K562 (cell line): Measurements from ENCODE around the gene GAB2. TPM values are rescaled to one million over a fixed set of nuclear protein-coding genes. Genes with fewer than 3 reads are reported as not detected.
A peak's percentile ranks its signal among the peaks of the same experiment; 100 is the strongest.

Experiments used
- AFF4 ChIP-seq: sonication (generic); formaldehyde crosslinking; IDR thresholded peaks from 2 replicates; pipeline ENCODE4 v1.8.0; 2023; ENCODE audit warnings: mild to moderate bottlenecking, missing genetic modification reagents
- CBFA2T3 ChIP-seq: fragments of 450-650 bp; IDR thresholded peaks from 2 replicates; pipeline ENCODE4 v1.6.1; 2017
- HDAC3 ChIP-seq: fragments of 450-650 bp; IDR thresholded peaks from 2 replicates; pipeline ENCODE4 v1.6.1; 2018; ENCODE audit warnings: borderline replicate concordance, mild to moderate bottlenecking, moderate library complexity; ENCODE audit not compliant: partially characterized antibody
- HLTF ChIP-seq: fragments of 450-650 bp; IDR thresholded peaks from 2 replicates; pipeline ENCODE4 v1.6.1; 2016
- KLF10 ChIP-seq: fragments of 250-450 bp; sonication (Bioruptor Pico); IDR thresholded peaks from 2 replicates; pipeline ENCODE4 v1.6.1; 2021; ENCODE audit warnings: matching md5 sums
- OTX1 ChIP-seq: fragments of 450-650 bp; formaldehyde crosslinking; IDR thresholded peaks from 2 replicates; pipeline ENCODE4 v1.4.0; 2022; ENCODE audit warnings: mild to moderate bottlenecking
- RBM17 ChIP-seq: fragments of 200-400 bp; formaldehyde crosslinking; IDR thresholded peaks from 2 replicates; pipeline ENCODE4 v1.6.1; 2017; ENCODE audit warnings: low read depth, mild to moderate bottlenecking, low read length, borderline replicate concordance
- TBL1XR1 ChIP-seq, 2 experiments: IDR thresholded peaks; 2 replicates each; pipeline ENCODE4 v1.6.1; 2012; ENCODE audit warnings: improper control_type of control experiment in 2 of 2, low read length in 2 of 2, mild to moderate bottlenecking in 1 of 2
- TCFL5 ChIP-seq: fragments of 250-450 bp; sonication (Bioruptor Pico); conservative IDR thresholded peaks from 2 replicates; pipeline ENCODE4 v1.6.1; 2021; ENCODE audit warnings: mild to moderate bottlenecking, moderate library complexity, matching md5 sums
- TOE1 ChIP-seq, 2 experiments: fragments of 450-650 bp in 1 of 2; sonication (generic) in 1 of 2; formaldehyde crosslinking in 1 of 2; IDR thresholded peaks; 2 replicates each; pipeline versions ENCODE4 v1.7.1 to v1.8.0; 2016 to 2022; ENCODE audit warnings: borderline replicate concordance in 2 of 2, mild to moderate bottlenecking in 2 of 2, antibody characterized with exemption in 1 of 2, inconsistent platforms in 1 of 2, low read depth in 1 of 2, missing genetic modification reagents in 1 of 2, moderate library complexity in 1 of 2
- ZFP36 ChIP-seq: fragments of 150-350 bp; IDR thresholded peaks from 2 replicates; pipeline ENCODE4 v1.6.1; 2018; ENCODE audit warnings: low read length, low read depth; ENCODE audit not compliant: partially characterized antibody
- ZNF384 ChIP-seq: IDR thresholded peaks from 2 replicates; pipeline ENCODE4 v1.6.1; 2012; ENCODE audit warnings: low read depth, low read length, improper control_type of control experiment
- ZNF695 ChIP-seq: fragments of 450-650 bp; formaldehyde crosslinking; IDR thresholded peaks from 2 replicates; pipeline ENCODE4 v1.4.0; 2020; ENCODE audit warnings: mild to moderate bottlenecking, moderate library complexity
- polyA plus RNA-seq, 8 experiments: library from polyadenylated mRNA; depleted of rRNA in 4 of 8; stranded (reverse) in 5 of 8; unstranded in 3 of 8; fragments of >200 nt; fragmentation: Nextera tagmentation in 2 of 8; fragmentation: Illumina TruSeq in 1 of 8; extraction: Ambion mirVana in 2 of 8; extraction: Trizol in 1 of 8; gene quantifications; 2 replicates each; pipeline versions ENCODE4 v1.2.1 to v1.2.3, GENCODE V29; 2011 to 2014; ENCODE audit warnings: inconsistent platforms in 1 of 8, missing spikeins in 1 of 8
- total RNA-seq, 7 experiments: library from RNA; depleted of rRNA in 6 of 7; stranded (reverse); fragments of >200 nt in 6 of 7; fragmentation: Illumina TruSeq in 2 of 7; extraction: Trizol in 2 of 7; gene quantifications; 2 replicates each; pipeline versions ENCODE4 v1.2.1 to v1.2.3, GENCODE V29; 2011 to 2021; ENCODE audit warnings: low replicate concordance in 1 of 7
- TF ChIP-seq, protein P1 (sequence below): fragments of 250-450 bp; sonication (Bioruptor Pico); IDR thresholded peaks from 2 replicates; pipeline ENCODE4 v1.4.0; 2020; ENCODE audit warnings: mild to moderate bottlenecking, moderate library complexity, borderline replicate concordance
- TF ChIP-seq, protein P2 (sequence below): fragments of 250-450 bp; sonication (Bioruptor Pico); IDR thresholded peaks from 2 replicates; pipeline ENCODE4 v1.5.0; 2021; ENCODE audit warnings: mild to moderate bottlenecking, moderate library complexity

Gene GAB2
- total and polyA plus RNA-seq, 9 of the 15 experiments (the other 6 are each of a cell fraction or from before 2014, with no cell fraction given) = 2.3 to 35.2 (median 16.1) TPM

- TF ChIP-seq CBFA2T3 (peak; percentile 25), TCFL5 (CRISPR knock-in tag) (no peak), RBM17 (no peak), ZFP36 (no peak), AFF4 (CRISPR knock-in tag) (no peak), OTX1 (CRISPR knock-in tag) (no peak; the same call in 1 of the 2 replicates), ZNF695 (CRISPR knock-in tag) (no peak), KLF10 (CRISPR knock-in tag) (no peak), ZNF384 (peak; percentile 88), TOE1 (IDR thresholded peaks at IDR 0.05; ENCODE audit: borderline replicate concordance) (peak; percentile 39; the same call in 1 of the 2 replicates), TOE1 (CRISPR knock-in tag; IDR thresholded peaks at IDR 0.05; ENCODE audit: borderline replicate concordance, low read depth) (no peak), HLTF (no peak), TBL1XR1 (IDR thresholded peaks at IDR 0.05; ENCODE audit: low read length in 2 of 2) (no peak; a peak in 1 of 4 replicates), HDAC3 (no peak)
- TF ChIP-seq, protein P1, sequence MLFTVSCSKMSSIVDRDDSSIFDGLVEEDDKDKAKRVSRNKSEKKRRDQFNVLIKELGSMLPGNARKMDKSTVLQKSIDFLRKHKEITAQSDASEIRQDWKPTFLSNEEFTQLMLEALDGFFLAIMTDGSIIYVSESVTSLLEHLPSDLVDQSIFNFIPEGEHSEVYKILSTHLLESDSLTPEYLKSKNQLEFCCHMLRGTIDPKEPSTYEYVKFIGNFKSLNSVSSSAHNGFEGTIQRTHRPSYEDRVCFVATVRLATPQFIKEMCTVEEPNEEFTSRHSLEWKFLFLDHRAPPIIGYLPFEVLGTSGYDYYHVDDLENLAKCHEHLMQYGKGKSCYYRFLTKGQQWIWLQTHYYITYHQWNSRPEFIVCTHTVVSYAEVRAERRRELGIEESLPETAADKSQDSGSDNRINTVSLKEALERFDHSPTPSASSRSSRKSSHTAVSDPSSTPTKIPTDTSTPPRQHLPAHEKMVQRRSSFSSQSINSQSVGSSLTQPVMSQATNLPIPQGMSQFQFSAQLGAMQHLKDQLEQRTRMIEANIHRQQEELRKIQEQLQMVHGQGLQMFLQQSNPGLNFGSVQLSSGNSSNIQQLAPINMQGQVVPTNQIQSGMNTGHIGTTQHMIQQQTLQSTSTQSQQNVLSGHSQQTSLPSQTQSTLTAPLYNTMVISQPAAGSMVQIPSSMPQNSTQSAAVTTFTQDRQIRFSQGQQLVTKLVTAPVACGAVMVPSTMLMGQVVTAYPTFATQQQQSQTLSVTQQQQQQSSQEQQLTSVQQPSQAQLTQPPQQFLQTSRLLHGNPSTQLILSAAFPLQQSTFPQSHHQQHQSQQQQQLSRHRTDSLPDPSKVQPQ = no peak
- TF ChIP-seq, protein P2, sequence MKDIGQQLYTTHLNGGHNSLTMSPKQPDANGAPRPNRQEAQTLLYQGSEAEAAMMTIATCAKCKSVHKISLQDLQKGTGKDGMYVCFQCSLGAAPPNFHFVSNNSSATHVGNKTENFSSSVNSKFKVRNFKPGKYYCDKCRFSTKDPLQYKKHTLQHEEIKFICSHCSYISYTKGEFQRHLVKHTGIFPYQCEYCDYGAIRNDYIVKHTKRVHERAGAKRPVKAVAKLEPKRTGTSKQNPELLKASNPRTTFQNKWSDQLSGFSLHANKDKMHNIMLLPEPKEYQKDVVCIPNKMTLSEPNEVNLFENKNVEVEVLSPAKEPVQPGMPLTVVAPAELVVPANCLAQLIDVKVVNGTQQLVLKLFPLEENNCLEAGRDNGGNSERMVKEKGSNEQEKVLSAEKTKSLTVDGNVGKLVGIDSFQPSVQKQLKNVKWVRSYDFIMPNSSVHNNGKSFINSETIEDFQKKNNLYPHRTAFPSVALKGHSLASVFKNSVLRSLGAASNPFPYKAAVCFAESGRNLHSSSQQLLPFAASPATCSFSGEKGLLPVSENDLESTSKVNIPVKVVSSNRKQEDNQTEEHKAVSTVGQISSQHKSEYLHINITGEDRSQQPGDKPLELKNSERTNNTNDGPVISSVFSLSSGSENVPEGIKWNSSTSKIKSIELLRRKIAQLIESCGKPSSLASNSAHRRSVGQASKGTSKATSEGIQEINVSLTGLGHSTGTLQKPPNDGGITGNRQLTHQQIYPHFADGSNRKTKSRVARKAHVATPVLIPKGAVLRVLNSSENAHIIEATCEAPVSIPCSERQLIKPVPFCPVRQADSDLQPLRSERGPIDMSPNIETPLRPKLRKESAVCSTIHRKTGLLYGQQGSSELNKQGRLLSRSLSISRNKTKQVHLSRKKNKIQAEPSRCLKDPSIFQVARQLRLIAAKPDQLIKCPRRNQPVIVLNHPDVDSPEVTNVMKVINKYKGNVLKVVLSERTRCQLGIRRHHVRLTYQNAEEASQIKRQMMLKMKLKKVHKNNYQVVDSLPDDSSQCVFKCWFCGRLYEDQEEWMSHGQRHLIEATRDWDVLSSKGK (CRISPR knock-in tag) = no peak
Observed at GRCh38 chr11:78416285-78417174, 1.1 kb downstream of the GAB2 start (continued).
